ENCODE results near the gene KIF26A. TPM values are rescaled to one million over a fixed set of nuclear protein-coding genes. Genes with fewer than 3 reads are reported as not detected.
"Not testable (repeated sequence)": the region's sequence is repeated elsewhere in the genome, so short reads cannot be mapped to it uniquely, and the experiment has no call there.

Gene KIF26A
- total RNA-seq, 1 experiment from 2014 or later, result not detected

- no peak for DNase-seq (ENCODE audit: low spot score)
Measured at GRCh38 chr14:104143521-104144452, 5.4 kb downstream of the KIF26A start.

DNA sequence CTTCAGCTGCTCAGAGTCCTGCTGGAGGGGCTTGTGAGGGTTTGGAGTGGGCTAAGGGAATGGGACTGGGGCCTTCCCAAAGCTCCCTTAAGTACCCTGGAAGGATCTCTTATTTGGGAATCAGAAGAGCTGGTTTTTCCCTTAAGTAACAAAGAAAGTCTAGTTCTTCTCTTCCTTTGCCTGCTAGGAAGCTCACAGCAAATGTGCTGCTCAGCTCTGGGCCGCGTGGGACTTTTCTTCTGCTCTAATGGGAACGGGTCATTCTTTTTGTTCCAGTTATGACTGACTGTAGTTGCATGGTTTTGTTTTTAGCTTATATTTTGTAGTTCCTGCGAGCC lies 6.0 kb downstream of the KIF26A start:
- no peak for DNase-seq (ENCODE audit: low spot score)

GRCh38 chr14:104144911-104145825 lies 6.8 kb downstream of the KIF26A start:
- DNase-seq (ENCODE audit: low spot score), result no peak

DNA sequence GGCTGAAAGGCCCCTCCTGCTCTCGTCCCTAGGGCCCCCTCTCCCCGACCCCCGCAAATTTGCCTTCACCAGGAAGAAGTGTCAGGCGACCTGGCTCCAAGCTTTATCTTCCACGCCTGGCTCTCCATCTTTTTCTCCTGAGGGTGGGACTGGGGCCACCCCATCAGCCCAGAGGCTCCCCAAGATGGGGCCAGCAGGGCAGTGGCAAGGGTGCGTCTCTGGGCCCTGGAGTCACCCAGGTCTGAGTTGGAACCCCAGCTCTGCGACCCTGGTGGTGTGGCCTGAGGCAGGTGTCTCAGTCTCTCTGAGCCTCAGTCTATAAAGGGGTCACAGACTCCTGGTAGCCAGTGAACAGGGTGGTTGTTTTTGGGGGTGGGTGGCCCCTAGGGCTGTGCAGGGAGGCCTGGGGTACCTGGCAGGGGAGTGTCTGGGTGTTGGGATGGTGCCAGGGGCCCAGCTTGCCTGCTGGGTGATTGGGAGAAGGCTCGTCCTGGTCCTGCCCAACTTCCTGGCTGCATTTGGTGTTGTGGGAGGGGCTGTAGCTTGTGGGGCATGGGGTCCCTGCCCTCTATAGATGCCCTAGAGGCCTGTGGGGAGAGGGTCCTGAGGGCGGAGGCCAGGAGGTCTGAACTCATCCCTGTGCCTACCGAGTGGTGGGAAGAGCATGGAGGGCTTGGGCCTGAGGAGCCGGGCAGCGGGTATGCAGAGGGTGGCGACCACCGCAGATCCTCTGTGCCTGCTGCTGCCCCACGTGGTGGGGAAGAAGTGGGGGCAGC lies 7.6 kb downstream of the KIF26A start:
- DNase-seq (ENCODE audit: low spot score), result no peak

DNA sequence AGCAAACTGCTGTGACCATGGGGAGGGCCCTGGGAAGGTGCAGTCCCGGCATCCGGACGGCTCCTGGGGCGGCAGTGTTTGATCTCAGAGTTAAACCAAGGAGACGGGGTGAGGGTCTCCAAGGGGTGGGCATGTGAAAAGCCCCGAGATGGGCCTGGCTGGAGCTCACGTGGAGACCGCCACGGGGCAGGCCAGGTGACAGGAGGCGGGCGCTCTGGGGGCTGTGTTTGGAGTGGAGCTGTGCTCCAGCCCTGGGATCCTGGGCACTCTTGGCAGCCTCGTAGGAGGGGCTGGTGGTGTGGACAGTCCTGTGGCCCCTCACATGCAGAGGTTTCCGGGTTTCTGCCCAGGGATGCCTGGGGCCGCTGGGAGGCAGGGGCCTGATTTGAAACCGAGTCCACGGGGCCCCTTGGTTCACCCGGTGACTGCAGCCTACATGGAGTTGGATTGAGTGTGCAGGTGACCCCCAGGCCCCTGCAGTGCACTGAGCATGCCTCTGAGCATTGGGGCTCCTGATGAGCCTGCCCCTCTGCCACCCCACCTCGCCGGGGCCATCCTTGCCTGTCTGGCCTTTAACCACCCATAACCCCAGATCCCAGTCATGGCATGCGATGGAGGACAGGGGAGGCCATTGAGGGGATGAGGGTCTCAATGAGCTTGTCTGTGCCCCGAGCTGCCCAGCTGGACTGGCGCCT lies 8.4 kb downstream of the KIF26A start:
- no peak for DNase-seq (ENCODE audit: low spot score)

DNA sequence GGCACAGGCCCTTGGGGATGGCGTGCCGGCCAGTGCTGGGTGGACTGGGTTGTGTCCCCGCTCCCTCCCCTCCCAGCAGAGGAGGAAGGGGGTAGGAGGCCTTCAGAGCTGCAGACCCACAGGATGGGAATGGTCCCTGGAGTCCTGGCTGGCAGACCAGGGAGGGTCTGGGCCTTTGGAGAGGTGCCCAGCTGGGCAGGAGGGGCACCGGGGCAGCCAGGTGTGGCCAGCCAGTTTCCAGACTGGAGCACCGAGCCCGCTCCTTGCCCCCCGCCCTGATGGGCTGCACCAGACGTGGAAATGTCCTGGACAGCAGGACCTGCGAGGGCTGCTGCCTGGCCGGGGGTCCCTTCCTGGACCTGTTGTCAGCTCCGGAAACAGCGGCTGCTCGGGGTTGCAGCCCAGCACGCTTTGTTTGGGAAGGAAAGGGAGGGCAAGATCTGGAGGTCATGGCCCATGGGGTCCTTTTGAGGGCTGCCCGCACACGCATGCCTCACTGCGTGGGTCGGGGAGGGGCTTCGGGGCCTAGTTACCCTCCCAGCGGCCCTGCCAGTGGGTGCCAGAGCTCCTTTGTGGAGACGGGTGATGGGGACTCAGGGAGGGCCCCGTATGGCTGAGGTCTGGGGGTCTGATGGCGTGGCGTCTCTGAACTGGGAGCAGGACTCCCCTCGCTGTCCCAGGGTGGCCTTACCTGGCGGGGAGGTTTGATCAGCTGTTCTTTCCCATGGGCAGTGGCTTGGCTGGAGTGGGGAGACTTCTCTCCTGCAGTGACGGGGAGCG lies 9.1 kb downstream of the KIF26A start:
- DNase-seq (ENCODE audit: low spot score), result no peak

GRCh38 chr14:104148433-104149277 lies 10.3 kb downstream of the KIF26A start:
- no peak for DNase-seq (ENCODE audit: low spot score)

- no peak for DNase-seq (ENCODE audit: low spot score)
Measured at GRCh38 chr14:104149278-104149595, 10.8 kb downstream of the KIF26A start.

- no peak for DNase-seq (ENCODE audit: low spot score)
Measured at GRCh38 chr14:104149617-104150135, 11.3 kb downstream of the KIF26A start.

DNA sequence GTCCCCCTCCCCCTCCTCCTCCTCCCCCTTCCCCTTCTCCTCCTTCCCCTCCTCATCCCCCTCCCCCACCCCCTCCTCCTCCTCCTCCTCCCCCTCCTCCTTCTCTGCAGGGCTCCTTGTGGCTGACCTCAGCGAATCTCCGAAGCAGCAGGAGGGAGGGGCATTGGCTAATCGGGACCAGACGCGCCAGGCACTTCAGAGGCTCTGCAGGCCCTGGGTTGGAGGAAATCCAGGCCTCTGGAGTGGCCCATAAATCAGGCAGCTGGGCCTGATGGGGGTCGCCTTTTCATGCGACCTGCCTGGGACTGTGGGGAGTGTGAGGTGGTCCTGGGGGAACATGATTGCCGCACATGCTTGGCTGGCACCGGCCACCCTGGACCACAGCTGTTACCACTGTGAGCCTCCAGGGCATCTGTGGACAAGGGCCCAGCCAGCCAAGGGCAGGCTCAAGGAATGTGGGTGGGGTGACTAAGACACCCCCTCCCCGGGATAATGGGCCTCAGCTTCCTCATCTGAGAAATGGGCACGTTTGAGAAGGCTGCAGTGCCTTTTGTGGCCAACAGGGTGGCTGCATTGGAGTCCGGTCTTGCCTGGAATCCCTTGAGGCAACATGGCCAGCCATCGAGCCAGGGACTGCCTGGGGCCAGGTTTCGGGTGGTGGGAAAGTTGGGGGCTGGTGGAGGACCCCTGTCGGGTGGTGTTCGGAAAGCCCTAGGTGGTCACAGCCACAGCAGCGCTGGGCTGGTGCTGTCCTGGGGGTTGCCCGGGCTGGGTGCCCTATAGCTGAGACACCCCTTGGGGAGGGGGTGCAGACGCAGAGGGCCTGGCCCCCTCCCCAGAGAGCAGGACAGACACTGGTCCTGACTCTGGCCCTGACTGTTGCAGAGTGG lies 12.0 kb downstream of the KIF26A start:
- DNase-seq (ENCODE audit: low spot score), result no peak

DNA sequence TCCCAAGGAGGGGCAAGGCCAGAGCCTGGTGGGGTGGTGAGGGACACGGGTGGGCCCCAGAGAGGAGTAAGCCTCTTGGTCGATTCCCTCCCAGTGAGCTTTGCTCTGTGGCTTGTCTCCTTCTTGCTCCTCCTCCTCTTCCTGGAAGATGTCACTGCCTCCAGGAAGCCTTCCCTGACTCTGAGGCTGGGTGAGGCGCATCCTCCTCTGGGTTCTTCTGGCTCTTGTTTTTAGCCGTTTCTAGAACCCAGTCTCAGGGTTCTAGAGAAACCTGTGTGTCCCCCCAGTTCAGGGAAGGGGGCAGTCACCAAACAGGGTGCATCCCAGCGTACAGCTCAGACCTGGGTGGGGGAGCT lies 12.6 kb downstream of the KIF26A start:
- no peak for DNase-seq (ENCODE audit: low spot score)

- DNase-seq (ENCODE audit: low spot score), result no peak
Measured at GRCh38 chr14:104151566-104152245, 13.3 kb downstream of the KIF26A start.

DNA sequence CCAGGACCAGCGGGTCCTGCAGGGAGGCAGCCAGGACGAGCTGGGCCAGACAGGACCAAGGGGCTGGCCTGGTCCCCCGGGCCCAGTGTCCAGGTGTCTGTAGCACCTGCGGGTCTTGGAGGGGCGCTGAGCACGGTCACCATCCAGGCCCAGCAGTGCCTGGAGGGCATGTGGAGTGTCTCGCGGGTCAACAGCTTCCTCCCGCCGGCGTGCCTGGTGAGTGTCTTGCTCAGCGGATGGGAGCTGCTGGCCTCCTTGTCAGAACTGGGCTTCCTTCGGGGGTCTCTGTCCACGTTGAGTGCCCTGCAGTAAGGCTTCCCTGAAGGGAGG lies 13.8 kb downstream of the KIF26A start:
- DNase-seq (ENCODE audit: low spot score), result no peak

- DNase-seq (ENCODE audit: low spot score), result no peak
Measured at GRCh38 chr14:104152686-104153393, 14.5 kb downstream of the KIF26A start.

DNA sequence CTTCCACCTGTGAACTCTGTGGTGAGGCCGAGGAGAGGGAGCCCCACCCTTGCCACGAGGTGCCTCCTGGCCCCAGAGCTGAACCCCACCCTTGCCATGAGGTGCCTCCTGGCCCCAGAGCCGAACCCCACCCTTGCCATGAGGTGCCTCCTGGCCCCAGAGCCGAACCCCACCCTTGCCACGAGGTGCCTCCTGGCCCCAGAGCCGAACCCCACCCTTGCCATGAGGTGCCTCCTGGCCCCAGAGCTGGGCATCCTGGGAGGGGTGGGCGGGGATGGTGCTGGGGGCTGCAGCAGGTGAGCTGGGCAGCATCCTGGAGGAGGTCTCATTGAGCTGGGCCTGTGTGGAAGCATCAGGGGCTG lies 15.0 kb downstream of the KIF26A start:
- not testable (repeated sequence) for DNase-seq (ENCODE audit: low spot score)

- no peak for DNase-seq (ENCODE audit: low spot score)
Measured at GRCh38 chr14:104154246-104154645, 15.9 kb downstream of the KIF26A start.

GRCh38 chr14:104155513-104155912 lies 17.1 kb downstream of the KIF26A start:
- DNase-seq (ENCODE audit: low spot score), result no peak
